Type B pancreatic cell (in vitro differentiated cells): ENCODE measurements around the gene IGF2R. TPM values are rescaled to one million over a fixed set of nuclear protein-coding genes. Genes with fewer than 3 reads are reported as not detected.

Experiments used
- DNase-seq: peaks from one replicate; pipeline ENCODE4 v3.0.0; 2021; ENCODE audit warnings: mixed read lengths; ENCODE audit not compliant: unreplicated experiment; ENCODE audit errors: extremely low spot score
- H3K27ac Mint-ChIP-seq: 2 replicates; pipeline ENCODE4 v1.8.0; 2021; ENCODE audit warnings: mild to moderate bottlenecking, mixed read lengths
- H3K27me3 Mint-ChIP-seq: 2 replicates; pipeline ENCODE4 v1.8.0; 2021; ENCODE audit warnings: mixed read lengths
- H3K36me3 Mint-ChIP-seq: 2 replicates; pipeline ENCODE4 v1.8.0; 2021; ENCODE audit warnings: mixed read lengths
- H3K4me1 Mint-ChIP-seq: one replicate; pipeline ENCODE4 v1.8.0; 2021; ENCODE audit warnings: mixed read lengths; ENCODE audit not compliant: unreplicated experiment
- H3K4me3 Mint-ChIP-seq: 2 replicates; pipeline ENCODE4 v1.8.0; 2021; ENCODE audit warnings: mild to moderate bottlenecking, mixed read lengths
- H3K9me3 Mint-ChIP-seq: 2 replicates; pipeline ENCODE4 v1.8.0; 2021; ENCODE audit warnings: mixed read lengths
- total RNA-seq: library from RNA; stranded (reverse); gene quantifications from 2 replicates; pipeline ENCODE4 v1.2.1, GENCODE V29; 2021; ENCODE audit warnings: low replicate concordance
- TF ChIP-seq, protein P1 (sequence below): fragments of 200-600 bp; sonication (generic); conservative IDR thresholded peaks from 2 replicates; pipeline ENCODE4 v1.5.0; 2021; ENCODE audit warnings: antibody characterized with exemption, mild to moderate bottlenecking

Gene IGF2R
- total RNA-seq, 1 donor from 2014 or later: 79.8 TPM

DNA sequence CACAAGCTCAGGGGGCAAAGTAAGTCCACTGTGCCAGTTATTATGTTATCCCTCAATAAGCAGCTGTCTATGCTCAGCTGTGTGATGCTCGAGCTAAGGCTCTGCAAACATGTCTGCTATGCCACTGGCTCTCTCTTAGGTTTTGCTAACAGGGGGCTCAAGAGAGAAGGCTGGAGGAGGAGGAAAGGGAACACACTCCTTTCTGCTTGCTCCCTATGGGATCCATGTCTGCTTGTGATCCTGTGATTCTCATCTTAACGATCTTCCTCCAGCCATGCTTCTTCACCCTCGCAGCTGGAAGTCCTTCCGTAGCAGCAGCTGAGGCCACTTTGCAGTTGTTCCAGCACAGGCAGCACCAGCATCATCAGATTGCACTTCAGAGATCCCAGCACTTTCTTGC lies 37.0 kb upstream of the IGF2R start:
- Mint-ChIP-seq H3K36me3 (no peaks in the 10 kb centered on the region), H3K27ac (no peak overlapping the region), H3K4me1 (no peaks in the 10 kb centered on the region), H3K27me3 (peaks cover 36% of the 10 kb centered on the region), H3K9me3 (no peaks in the 10 kb centered on the region), H3K4me3 (no peak overlapping the region)
- DNase-seq: no peak
- TF ChIP-seq, protein P1, sequence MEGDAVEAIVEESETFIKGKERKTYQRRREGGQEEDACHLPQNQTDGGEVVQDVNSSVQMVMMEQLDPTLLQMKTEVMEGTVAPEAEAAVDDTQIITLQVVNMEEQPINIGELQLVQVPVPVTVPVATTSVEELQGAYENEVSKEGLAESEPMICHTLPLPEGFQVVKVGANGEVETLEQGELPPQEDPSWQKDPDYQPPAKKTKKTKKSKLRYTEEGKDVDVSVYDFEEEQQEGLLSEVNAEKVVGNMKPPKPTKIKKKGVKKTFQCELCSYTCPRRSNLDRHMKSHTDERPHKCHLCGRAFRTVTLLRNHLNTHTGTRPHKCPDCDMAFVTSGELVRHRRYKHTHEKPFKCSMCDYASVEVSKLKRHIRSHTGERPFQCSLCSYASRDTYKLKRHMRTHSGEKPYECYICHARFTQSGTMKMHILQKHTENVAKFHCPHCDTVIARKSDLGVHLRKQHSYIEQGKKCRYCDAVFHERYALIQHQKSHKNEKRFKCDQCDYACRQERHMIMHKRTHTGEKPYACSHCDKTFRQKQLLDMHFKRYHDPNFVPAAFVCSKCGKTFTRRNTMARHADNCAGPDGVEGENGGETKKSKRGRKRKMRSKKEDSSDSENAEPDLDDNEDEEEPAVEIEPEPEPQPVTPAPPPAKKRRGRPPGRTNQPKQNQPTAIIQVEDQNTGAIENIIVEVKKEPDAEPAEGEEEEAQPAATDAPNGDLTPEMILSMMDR: no peak

DNA sequence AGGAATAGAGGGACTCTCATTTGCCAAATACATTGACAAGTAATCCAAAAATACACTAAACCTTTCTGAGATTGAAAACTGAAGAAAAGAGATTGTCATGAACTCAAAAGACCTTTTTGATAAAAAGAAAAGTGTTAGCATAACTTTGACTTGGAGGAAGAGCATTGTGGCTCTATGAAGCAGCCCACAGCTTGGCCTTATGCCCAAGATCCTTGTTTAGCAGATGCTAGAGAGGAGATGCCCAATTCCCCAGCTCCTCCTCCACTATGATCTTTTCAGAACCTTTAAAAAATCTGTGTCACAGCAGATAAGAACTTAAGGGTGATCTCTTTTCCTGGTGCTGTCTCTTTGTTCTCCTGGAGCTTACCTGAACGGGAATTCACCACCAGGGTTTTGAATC lies 35.8 kb upstream of the IGF2R start:
- no peaks in the 10 kb centered on the region for H3K36me3 Mint-ChIP-seq
- no peak for DNase-seq
- H3K4me1 Mint-ChIP-seq: no peaks in the 10 kb centered on the region
- TF ChIP-seq, protein P1: no peak
- H3K27ac Mint-ChIP-seq: no peak overlapping the region
- H3K9me3 Mint-ChIP-seq: no peaks in the 10 kb centered on the region
- H3K4me3 Mint-ChIP-seq: no peak overlapping the region
- H3K27me3 Mint-ChIP-seq: peaks cover 36% of the 10 kb centered on the region

DNA sequence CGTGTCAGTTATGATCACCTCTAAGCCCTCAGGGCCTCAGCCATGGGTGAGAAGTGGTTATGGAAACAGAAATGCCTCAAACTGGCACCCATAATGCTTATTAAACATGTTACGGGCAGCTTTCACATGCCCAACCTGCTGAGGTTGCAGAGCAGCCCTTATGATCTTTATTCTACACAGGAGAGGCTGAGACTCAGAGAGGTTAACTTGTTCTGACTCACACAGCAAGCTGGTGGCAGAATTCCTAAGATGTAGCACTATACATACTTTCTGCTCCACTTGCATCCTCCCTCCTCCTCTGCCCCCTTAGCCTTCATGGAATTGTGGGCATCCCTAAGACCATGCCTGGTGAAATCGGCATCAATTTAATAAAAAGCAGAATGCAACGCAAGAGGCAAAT lies 34.7 kb upstream of the IGF2R start:
- peaks cover 42% of the 10 kb centered on the region for H3K27me3 Mint-ChIP-seq
- H3K27ac Mint-ChIP-seq: no peak overlapping the region
- no peak for DNase-seq
- peaks cover 4% of the 10 kb centered on the region for H3K9me3 Mint-ChIP-seq
- TF ChIP-seq, protein P1: no peak
- peaks cover 4% of the 10 kb centered on the region for H3K36me3 Mint-ChIP-seq
- H3K4me1 Mint-ChIP-seq: no peaks in the 10 kb centered on the region
- H3K4me3 Mint-ChIP-seq: no peak overlapping the region

GRCh38 chr6:159935065-159935464 lies 33.8 kb upstream of the IGF2R start:
- TF ChIP-seq, protein P1: no peak
- no peak for DNase-seq
- Mint-ChIP-seq H3K9me3 (peaks cover 4% of the 10 kb centered on the region), H3K36me3 (peaks cover 4% of the 10 kb centered on the region), H3K4me1 (no peaks in the 10 kb centered on the region), H3K4me3 (no peak overlapping the region), H3K27me3 (peaks cover 40% of the 10 kb centered on the region), H3K27ac (no peak overlapping the region)

GRCh38 chr6:159935633-159936032 lies 33.2 kb upstream of the IGF2R start:
- Mint-ChIP-seq H3K27me3 (peaks cover 40% of the 10 kb centered on the region), H3K4me3 (no peak overlapping the region), H3K36me3 (peaks cover 4% of the 10 kb centered on the region), H3K4me1 (no peaks in the 10 kb centered on the region), H3K27ac (no peak overlapping the region), H3K9me3 (peaks cover 4% of the 10 kb centered on the region)
- no peak for DNase-seq
- TF ChIP-seq, protein P1: no peak

DNA sequence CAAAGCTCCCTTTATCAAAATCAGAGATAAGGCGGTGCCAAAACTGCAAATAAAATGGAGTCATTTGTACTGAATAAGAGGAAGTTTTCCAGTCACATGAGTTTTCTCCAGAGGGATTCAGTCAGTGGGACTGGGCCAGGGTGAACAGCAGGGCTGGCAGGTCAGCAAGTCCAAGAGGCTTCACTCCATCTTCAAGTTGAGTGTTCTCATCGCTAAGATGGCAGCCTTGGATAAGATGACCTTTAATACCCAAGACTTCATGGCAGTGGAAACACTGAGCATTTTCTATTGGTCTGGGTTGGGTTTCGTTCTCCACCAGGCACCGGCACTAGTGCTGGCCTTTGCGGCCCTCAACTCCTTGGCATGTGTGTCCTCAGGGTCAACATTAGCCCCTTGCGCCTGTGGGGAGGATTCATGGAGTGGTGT lies 29.3 kb upstream of the IGF2R start:
- H3K36me3 Mint-ChIP-seq: peaks cover 4% of the 10 kb centered on the region
- TF ChIP-seq, protein P1: no peak
- H3K27ac Mint-ChIP-seq: no peak overlapping the region
- no peak overlapping the region for H3K4me3 Mint-ChIP-seq
- no peak for DNase-seq
- H3K9me3 Mint-ChIP-seq: peaks cover 4% of the 10 kb centered on the region
- no peaks in the 10 kb centered on the region for H3K4me1 Mint-ChIP-seq
- peaks cover 25% of the 10 kb centered on the region for H3K27me3 Mint-ChIP-seq
